Activated T-helper 17 cell treated with anti-CD3 and anti-CD28 coated beads, Interleukin-2, amount 50 U/mL, for 72 hours (primary cell): ENCODE measurements around the gene ABCB1. TPM values are rescaled to one million over a fixed set of nuclear protein-coding genes. Genes with fewer than 3 reads are reported as not detected.
"Not testable (repeated sequence)": the region's sequence is repeated elsewhere in the genome, so short reads cannot be mapped to it uniquely, and the experiment has no call there.

ENCODE experiments used
- ATAC-seq: fragments of 150-1000 bp; cut with Tn5 transposase; replicated peaks from 2 replicates; pipeline ENCODE4 v1.10.0; 2021; ENCODE audit warnings: mild to moderate bottlenecking, moderate library complexity
- H3K27ac Mint-ChIP-seq: one replicate; pipeline ENCODE4 v1.8.0; 2022; ENCODE audit warnings: mixed read lengths
- H3K27me3 Mint-ChIP-seq: one replicate; pipeline ENCODE4 v1.8.0; 2022; ENCODE audit warnings: mixed read lengths
- H3K36me3 Mint-ChIP-seq: one replicate; pipeline ENCODE4 v1.8.0; 2022; ENCODE audit warnings: low read depth, mild to moderate bottlenecking, mixed read lengths
- H3K4me1 Mint-ChIP-seq: one replicate; pipeline ENCODE4 v1.8.0; 2022; ENCODE audit warnings: mixed read lengths
- H3K4me3 Mint-ChIP-seq: one replicate; pipeline ENCODE4 v1.8.0; 2022; ENCODE audit warnings: mild to moderate bottlenecking, mixed read lengths
- H3K9me3 Mint-ChIP-seq: one replicate; pipeline ENCODE4 v1.8.0; 2022; ENCODE audit warnings: mixed read lengths
- total RNA-seq, 2 donors: library from RNA; stranded (reverse); gene quantifications; one replicate each; pipeline ENCODE4 v1.2.3, GENCODE V29; 2022

ABCB1 gene
- total RNA-seq, 2 donors from 2014 or later: 14.7 to 19.0 TPM

GRCh38 chr7:87596696-87597095 is 4.0 kb downstream of the ABCB1 start:
- H3K27ac Mint-ChIP-seq: no peak overlapping the region
- peaks cover 12% of the 10 kb centered on the region for H3K36me3 Mint-ChIP-seq
- no peaks in the 10 kb centered on the region for H3K9me3 Mint-ChIP-seq
- no peak for ATAC-seq
- peaks cover 3% of the 10 kb centered on the region for H3K27me3 Mint-ChIP-seq
- peak overlapping the region; percentile 32 for H3K4me3 Mint-ChIP-seq
- H3K4me1 Mint-ChIP-seq: peaks cover 10% of the 10 kb centered on the region

GRCh38 chr7:87596136-87596535 is 4.5 kb downstream of the ABCB1 start:
- Mint-ChIP-seq H3K9me3 (no peaks in the 10 kb centered on the region), H3K36me3 (peaks cover 12% of the 10 kb centered on the region), H3K4me3 (no peak overlapping the region), H3K4me1 (peaks cover 10% of the 10 kb centered on the region), H3K27me3 (peaks cover 3% of the 10 kb centered on the region), H3K27ac (no peak overlapping the region)
- ATAC-seq: no peak

GRCh38 chr7:87592300-87592699 is 8.4 kb downstream of the ABCB1 start:
- ATAC-seq: no peak
- peaks cover 7% of the 10 kb centered on the region for H3K36me3 Mint-ChIP-seq
- H3K27ac Mint-ChIP-seq: no peak overlapping the region
- no peaks in the 10 kb centered on the region for H3K9me3 Mint-ChIP-seq
- H3K27me3 Mint-ChIP-seq: no peaks in the 10 kb centered on the region
- no peaks in the 10 kb centered on the region for H3K4me1 Mint-ChIP-seq
- H3K4me3 Mint-ChIP-seq: no peak overlapping the region

- Mint-ChIP-seq H3K27ac (no peak overlapping the region), H3K9me3 (no peaks in the 10 kb centered on the region), H3K4me3 (no peak overlapping the region), H3K27me3 (no peaks in the 10 kb centered on the region), H3K4me1 (peaks cover 3% of the 10 kb centered on the region), H3K36me3 (peaks cover 7% of the 10 kb centered on the region)
- no peak for ATAC-seq
Observed at GRCh38 chr7:87591211-87591610, 9.5 kb downstream of the ABCB1 start.

GRCh38 chr7:87590578-87590977 is 10.1 kb downstream of the ABCB1 start:
- Mint-ChIP-seq H3K9me3 (no peaks in the 10 kb centered on the region), H3K27me3 (no peaks in the 10 kb centered on the region), H3K27ac (no peak overlapping the region), H3K36me3 (peaks cover 7% of the 10 kb centered on the region), H3K4me1 (peaks cover 4% of the 10 kb centered on the region), H3K4me3 (no peak overlapping the region)
- peak; percentile 47 for ATAC-seq

GRCh38 chr7:87589631-87590030 is 11.1 kb downstream of the ABCB1 start:
- ATAC-seq: no peak
- Mint-ChIP-seq H3K9me3 (no peaks in the 10 kb centered on the region), H3K4me3 (no peak overlapping the region), H3K36me3 (peaks cover 8% of the 10 kb centered on the region), H3K27me3 (no peaks in the 10 kb centered on the region), H3K27ac (no peak overlapping the region), H3K4me1 (peaks cover 4% of the 10 kb centered on the region)

- Mint-ChIP-seq H3K4me1 (peaks cover 4% of the 10 kb centered on the region), H3K9me3 (no peaks in the 10 kb centered on the region), H3K27ac (no peak overlapping the region), H3K27me3 (no peaks in the 10 kb centered on the region), H3K36me3 (peaks cover 30% of the 10 kb centered on the region), H3K4me3 (no peak overlapping the region)
- no peak for ATAC-seq
Observed at GRCh38 chr7:87581723-87582122, 19.0 kb downstream of the ABCB1 start.

- H3K36me3 Mint-ChIP-seq: peaks cover 30% of the 10 kb centered on the region
- ATAC-seq: no peak
- H3K4me3 Mint-ChIP-seq: no peak overlapping the region
- H3K9me3 Mint-ChIP-seq: no peaks in the 10 kb centered on the region
- H3K27ac Mint-ChIP-seq: no peak overlapping the region
- H3K4me1 Mint-ChIP-seq: peaks cover under 1% of the 10 kb centered on the region
- H3K27me3 Mint-ChIP-seq: no peaks in the 10 kb centered on the region
Observed at GRCh38 chr7:87580636-87581035, 20.0 kb downstream of the ABCB1 start.

GRCh38 chr7:87575521-87575920 is 25.2 kb downstream of the ABCB1 start:
- Mint-ChIP-seq H3K27me3 (no peaks in the 10 kb centered on the region), H3K4me1 (peaks cover 15% of the 10 kb centered on the region), H3K36me3 (peaks cover 15% of the 10 kb centered on the region), H3K9me3 (no peaks in the 10 kb centered on the region), H3K27ac (peak overlapping the region; percentile 76), H3K4me3 (peak overlapping the region; percentile 27)
- peak; percentile 57 for ATAC-seq

- peaks cover 8% of the 10 kb centered on the region for H3K36me3 Mint-ChIP-seq
- peaks cover 15% of the 10 kb centered on the region for H3K4me1 Mint-ChIP-seq
- peak overlapping the region; percentile 12 for H3K27ac Mint-ChIP-seq
- no peaks in the 10 kb centered on the region for H3K9me3 Mint-ChIP-seq
- no peaks in the 10 kb centered on the region for H3K27me3 Mint-ChIP-seq
- peak overlapping the region; percentile 3 for H3K4me3 Mint-ChIP-seq
- ATAC-seq: peak; percentile 94
Observed at GRCh38 chr7:87574630-87575029, 26.1 kb downstream of the ABCB1 start.

- H3K27me3 Mint-ChIP-seq, H3K27ac Mint-ChIP-seq, H3K36me3 Mint-ChIP-seq, H3K9me3 Mint-ChIP-seq, ATAC-seq, H3K4me3 Mint-ChIP-seq: not testable (repeated sequence)
- H3K4me1 Mint-ChIP-seq: peaks cover 15% of the 10 kb centered on the region
Observed at GRCh38 chr7:87572513-87572912, 28.2 kb downstream of the ABCB1 start.

GRCh38 chr7:87570178-87570577 is 30.5 kb downstream of the ABCB1 start:
- Mint-ChIP-seq H3K4me3 (no peak overlapping the region), H3K9me3 (no peaks in the 10 kb centered on the region), H3K4me1 (peaks cover 12% of the 10 kb centered on the region), H3K36me3 (peaks cover 25% of the 10 kb centered on the region), H3K27me3 (no peaks in the 10 kb centered on the region), H3K27ac (no peak overlapping the region)
- ATAC-seq: peak; percentile 39

- Mint-ChIP-seq H3K27ac (no peak overlapping the region), H3K9me3 (no peaks in the 10 kb centered on the region), H3K4me3 (no peak overlapping the region), H3K4me1 (peaks cover 12% of the 10 kb centered on the region), H3K36me3 (peaks cover 24% of the 10 kb centered on the region), H3K27me3 (no peaks in the 10 kb centered on the region)
- ATAC-seq: no peak
Observed at GRCh38 chr7:87567052-87567451, 33.6 kb downstream of the ABCB1 start.

GRCh38 chr7:87566311-87566900 is 34.3 kb downstream of the ABCB1 start:
- Mint-ChIP-seq H3K9me3 (no peaks in the 10 kb centered on the region), H3K36me3 (peaks cover 24% of the 10 kb centered on the region), H3K4me3 (no peak overlapping the region), H3K27ac (no peak overlapping the region), H3K27me3 (no peaks in the 10 kb centered on the region), H3K4me1 (peaks cover 8% of the 10 kb centered on the region)
- ATAC-seq: no peak

GRCh38 chr7:87565877-87566276 is 34.8 kb downstream of the ABCB1 start:
- no peak overlapping the region for H3K4me3 Mint-ChIP-seq
- H3K9me3 Mint-ChIP-seq: no peaks in the 10 kb centered on the region
- peaks cover 24% of the 10 kb centered on the region for H3K36me3 Mint-ChIP-seq
- ATAC-seq: no peak
- H3K27ac Mint-ChIP-seq: no peak overlapping the region
- peaks cover 5% of the 10 kb centered on the region for H3K4me1 Mint-ChIP-seq
- no peaks in the 10 kb centered on the region for H3K27me3 Mint-ChIP-seq
